H9 (cell line): ENCODE measurements around the gene IGSF9B. TPM values are rescaled to one million over a fixed set of nuclear protein-coding genes. Genes with fewer than 3 reads are reported as not detected.

Experiments used
- DNase-seq: peaks from one replicate; pipeline ENCODE4 v3.0.0-alpha.2; 2017
- H2AFZ ChIP-seq: one replicate; pipeline ENCODE4 v1.6.1; 2013; ENCODE audit warnings: mild to moderate bottlenecking, low read length, control low read depth, moderate library complexity
- H2AK5ac ChIP-seq: 2 replicates; pipeline ENCODE4 v1.6.1; 2013; ENCODE audit warnings: low read length, control low read depth, mixed read lengths; ENCODE audit not compliant: insufficient read length
- H2BK120ac ChIP-seq: one replicate; pipeline ENCODE4 v1.6.1; 2013; ENCODE audit warnings: low read depth, mild to moderate bottlenecking, low read length, control low read depth, inconsistent platforms; ENCODE audit not compliant: poor library complexity, severe bottlenecking
- H2BK12ac ChIP-seq: 2 replicates; pipeline ENCODE4 v1.6.1; 2013; ENCODE audit warnings: low read length, control low read depth, mixed read lengths, low read depth; ENCODE audit not compliant: insufficient read length
- H2BK15ac ChIP-seq: 2 replicates; pipeline ENCODE4 v1.6.1; 2013; ENCODE audit warnings: low read depth, low read length, control low read depth
- H2BK20ac ChIP-seq: one replicate; pipeline ENCODE4 v1.6.1; 2013; ENCODE audit warnings: low read depth, mild to moderate bottlenecking, low read length, control low read depth, inconsistent platforms; ENCODE audit not compliant: poor library complexity, severe bottlenecking
- H2BK5ac ChIP-seq: 2 replicates; pipeline ENCODE4 v1.6.1; 2013; ENCODE audit warnings: low read length, control low read depth, mixed read lengths; ENCODE audit not compliant: insufficient read length
- H3K14ac ChIP-seq: 2 replicates; pipeline ENCODE4 v1.6.1; 2013; ENCODE audit warnings: low read length, control low read depth; ENCODE audit not compliant: insufficient read depth
- H3K18ac ChIP-seq: 2 replicates; pipeline ENCODE4 v1.6.1; 2013; ENCODE audit warnings: low read depth, mild to moderate bottlenecking, mixed read lengths, low read length, control low read depth; ENCODE audit not compliant: insufficient read length
- H3K23ac ChIP-seq: 2 replicates; pipeline ENCODE4 v1.6.1; 2013; ENCODE audit warnings: low read length, control low read depth, mixed read lengths, low read depth; ENCODE audit not compliant: insufficient read length
- H3K23me2 ChIP-seq: 2 replicates; pipeline ENCODE4 v1.6.1; 2013; ENCODE audit warnings: low read depth, mild to moderate bottlenecking, mixed read lengths, low read length, control low read depth; ENCODE audit not compliant: insufficient read length, poor library complexity, severe bottlenecking
- H3K27ac ChIP-seq: 2 replicates; pipeline ENCODE4 v1.5.1; 2013; ENCODE audit warnings: low read length, control low read depth, mixed read lengths, low read depth; ENCODE audit not compliant: insufficient read length
- H3K27me3 ChIP-seq: 2 replicates; pipeline ENCODE4 v1.6.1; 2013; ENCODE audit warnings: low read length, control low read depth, inconsistent platforms; ENCODE audit not compliant: insufficient read depth
- H3K4ac ChIP-seq: 2 replicates; pipeline ENCODE4 v1.6.1; 2013; ENCODE audit warnings: low read depth, mild to moderate bottlenecking, control low read depth, inconsistent platforms, low read length, moderate library complexity
- H3K4me1 ChIP-seq: 2 replicates; pipeline ENCODE4 v1.6.1; 2013; ENCODE audit warnings: low read length, control low read depth, inconsistent platforms; ENCODE audit not compliant: insufficient read depth
- H3K4me2 ChIP-seq: 2 replicates; pipeline ENCODE4 v1.6.1; 2013; ENCODE audit warnings: low read length, control low read depth, mixed read lengths; ENCODE audit not compliant: insufficient read length, insufficient read depth
- H3K56ac ChIP-seq: 2 replicates; pipeline ENCODE4 v1.6.1; 2013; ENCODE audit warnings: low read depth, mild to moderate bottlenecking, mixed read lengths, low read length, control low read depth; ENCODE audit not compliant: insufficient read length
- H3K79me1 ChIP-seq: 2 replicates; pipeline ENCODE4 v1.6.1; 2013; ENCODE audit warnings: low read depth, mild to moderate bottlenecking, moderate library complexity, low read length, control low read depth, inconsistent platforms; ENCODE audit not compliant: insufficient read depth, poor library complexity, severe bottlenecking
- H3K79me2 ChIP-seq: 2 replicates; pipeline ENCODE4 v1.6.1; 2013; ENCODE audit warnings: low read length, control low read depth, inconsistent platforms; ENCODE audit not compliant: insufficient read depth
- H3K9ac ChIP-seq: 2 replicates; pipeline ENCODE4 v1.6.1; 2013; ENCODE audit warnings: low read length, control low read depth, mixed read lengths; ENCODE audit not compliant: insufficient read length; ENCODE audit errors: extremely low read depth
- H3K9me3 ChIP-seq: one replicate; pipeline ENCODE4 v1.6.1; 2013; ENCODE audit warnings: low read depth, low read length, inconsistent platforms; ENCODE audit not compliant: control insufficient read depth
- H3T11ph ChIP-seq: one replicate; pipeline ENCODE4 v1.6.1; 2013; ENCODE audit warnings: mild to moderate bottlenecking, low read length, control low read depth, inconsistent platforms
- H4K20me1 ChIP-seq: one replicate; pipeline ENCODE4 v1.6.1; 2013; ENCODE audit not compliant: control insufficient read depth, insufficient read length, insufficient read depth
- H4K5ac ChIP-seq: 2 replicates; pipeline ENCODE4 v1.6.1; 2013; ENCODE audit warnings: low read depth, mild to moderate bottlenecking, mixed read lengths, low read length, control low read depth; ENCODE audit not compliant: insufficient read length
- H4K8ac ChIP-seq: replicated peaks from 2 replicates; pipeline ENCODE4 v1.6.1; 2013; ENCODE audit warnings: low read length, control low read depth, mixed read lengths, low read depth; ENCODE audit not compliant: insufficient read length
- H4K91ac ChIP-seq: 2 replicates; pipeline ENCODE4 v1.6.1; 2013; ENCODE audit warnings: low read depth, mild to moderate bottlenecking, moderate library complexity, mixed read lengths, low read length, control low read depth; ENCODE audit not compliant: insufficient read length
- H3K27ac Mint-ChIP-seq, 3 experiments: 2 replicates in 2 of 3; 3 replicates in 1 of 3; pipeline ENCODE4 v1.8.0; 2020 to 2021; ENCODE audit warnings: mixed read lengths in 3 of 3, mild to moderate bottlenecking in 1 of 3, moderate library complexity in 1 of 3
- H3K27me3 Mint-ChIP-seq: 2 replicates; pipeline ENCODE4 v1.8.0; 2021; ENCODE audit warnings: low read depth, mild to moderate bottlenecking, moderate library complexity, mixed read lengths
- H3K36me3 Mint-ChIP-seq, 3 experiments: 2 replicates in 2 of 3; 3 replicates in 1 of 3; pipeline ENCODE4 v1.8.0; 2020 to 2021; ENCODE audit warnings: low read depth in 3 of 3, mixed read lengths in 3 of 3; ENCODE audit not compliant: insufficient read depth in 1 of 3
- H3K4me1 Mint-ChIP-seq, 2 experiments: 2 replicates each; pipeline ENCODE4 v1.8.0; 2020; ENCODE audit warnings: mixed read lengths in 2 of 2
- H3K4me3 Mint-ChIP-seq, 2 experiments: 2 replicates in 1 of 2; 3 replicates in 1 of 2; pipeline ENCODE4 v1.8.0; 2020 to 2021; ENCODE audit warnings: mild to moderate bottlenecking in 2 of 2, mixed read lengths in 2 of 2, moderate library complexity in 1 of 2
- H3K9me3 Mint-ChIP-seq, 2 experiments: 2 replicates in 1 of 2; 3 replicates in 1 of 2; pipeline ENCODE4 v1.8.0; 2020; ENCODE audit warnings: mild to moderate bottlenecking in 2 of 2, mixed read lengths in 2 of 2, moderate library complexity in 1 of 2
- CTCF ChIP-seq: fragments of 200-600 bp; sonication (generic); conservative IDR thresholded peaks from 3 replicates; pipeline ENCODE4 v1.8.0; 2021; ENCODE audit warnings: antibody characterized with exemption, mild to moderate bottlenecking
- WGBS: extraction: QIAGEN DNeasy Blood & Tissue Kit; methylation state at CpG from one replicate; pipeline ENCODE4 v1.1.7; 2013; ENCODE audit warnings: missing lambda C conversion rate, low lambda C conversion rate, mixed read lengths; ENCODE audit not compliant: insufficient read length; ENCODE audit errors: extremely low coverage; 5-methylcytosine and 5-hydroxymethylcytosine counted together
- long read RNA-seq: library from polyadenylated mRNA; unstranded; transcript quantifications from one replicate; pipeline ENCODE4 v2.0.0, GENCODE V29; 2020
- total RNA-seq: library from RNA; stranded (reverse); gene quantifications from 2 replicates; pipeline ENCODE4 v1.2.1, GENCODE V29; 2021

IGSF9B gene
- 25.7 and 26.3 TPM in 2 replicates for total RNA-seq
- long read RNA-seq, partial matches to known transcripts = 5 of 10 reads
- long read RNA-seq, other reads (novel, unspliced or antisense) = 5 of 10 reads

- Histone ChIP-seq H3K18ac (peak within 1 kb of the TSS; percentile 83), H3K4me1 (peaks cover 13% of the 10 kb centered on the region; the same call in 1 of the 2 replicates), H2BK20ac (no peak within 1 kb of the TSS), H3K79me2 (peaks cover 2% of the 10 kb centered on the region; the same call in 1 of the 2 replicates), H2BK120ac (peak within 1 kb of the TSS; percentile 70), H3K27ac (no peak within 1 kb of the TSS), H4K5ac (no peak within 1 kb of the TSS), H4K91ac (no peak within 1 kb of the TSS), H3K23me2 (peaks cover 7% of the 10 kb centered on the region), H3K9me3 (no peaks in the 10 kb centered on the region), H3K4ac (no peak within 1 kb of the TSS; the same call in 1 of the 2 replicates), H3K14ac (peak within 1 kb of the TSS; percentile 79; the same call in 1 of the 2 replicates), H2AFZ (peak within 1 kb of the TSS; percentile 5), H2BK15ac (no peak within 1 kb of the TSS), H3K27me3 (peaks cover 1% of the 10 kb centered on the region; the same call in 1 of the 2 replicates), H2AK5ac (no peak within 1 kb of the TSS), H3K4me2 (peak within 1 kb of the TSS; percentile 88), H3K9ac (peak within 1 kb of the TSS; percentile 34), H4K20me1 (peaks cover 3% of the 10 kb centered on the region), H2BK12ac (no peak within 1 kb of the TSS), H3K56ac (no peak within 1 kb of the TSS), H4K8ac (no peak within 1 kb of the TSS), H3K23ac (no peak within 1 kb of the TSS), H3T11ph (no peak within 1 kb of the TSS), H2BK5ac (no peak within 1 kb of the TSS), H3K79me1 (no peaks in the 10 kb centered on the region)
- H3K27ac Mint-ChIP-seq = 0 out of 7 replicates have a peak within 1 kb of the TSS, but pooled peaks of 1 of the 3 experiments have one; percentile 65
- H3K4me3 Mint-ChIP-seq = peak within 1 kb of the TSS; percentile 85 to 93
- peaks cover 0 to 20% of the 10 kb centered on the region in 2 experiments; a peak in 3 of 5 replicates for H3K9me3 Mint-ChIP-seq
- WGBS = no CpG with 5 or more reads among the region's 100 CpGs
- peaks cover 62% of the 10 kb centered on the region for H3K27me3 Mint-ChIP-seq
- peaks cover 0 to 8% (median 5%) of the 10 kb centered on the region in 3 experiments; a peak in 6 of 7 replicates for H3K36me3 Mint-ChIP-seq
- peaks cover 31 to 40% of the 10 kb centered on the region in 2 experiments for H3K4me1 Mint-ChIP-seq
- DNase-seq = peak; percentile 92
- no peak for TF ChIP-seq CTCF
These were observed at the start of gene IGSF9B for GRCh38 chr11:133956650-133957633. Gene IGSF9B, minus strand, starts transcription at chr11:133956968. Its CDS starts 214 bp downstream, at chr11:133956754.
